NB4 (cell line): Measurements from ENCODE around the gene GNG5.

Experiments
- MYC ChIP-seq: IDR thresholded peaks from 2 replicates; pipeline ENCODE4 v1.6.1; 2011; ENCODE audit warnings: low read depth, low read length
- POLR2A ChIP-seq: IDR thresholded peaks from 2 replicates; pipeline ENCODE4 v1.6.1; 2011; ENCODE audit warnings: mild to moderate bottlenecking; ENCODE audit not compliant: insufficient read length; ENCODE audit errors: extremely low read depth
- TF ChIP-seq, protein P1 (sequence below): IDR thresholded peaks from one replicate; pipeline ENCODE4 v1.5.1; 2012; ENCODE audit warnings: low read depth, low read length

DNA sequence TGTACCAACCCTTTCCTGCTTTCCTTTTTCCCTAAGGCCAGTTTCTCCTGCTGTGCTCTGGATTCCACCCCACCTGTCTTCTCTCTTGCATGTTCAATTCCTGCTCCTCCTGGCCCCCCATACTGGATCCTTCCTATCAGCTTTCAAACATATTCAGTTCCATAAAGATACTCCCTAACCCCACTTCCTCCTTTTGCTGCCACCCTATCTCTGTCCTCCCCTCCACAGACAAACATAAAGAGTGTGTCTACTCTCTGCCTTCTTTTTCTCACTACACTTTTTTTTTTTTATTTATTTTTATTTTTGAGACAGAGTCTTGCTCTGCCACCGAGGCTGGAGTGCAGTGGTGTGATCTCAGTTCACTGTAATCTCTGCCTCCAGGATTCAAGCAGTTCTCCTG, 44.3 kb downstream of the GNG5 start:
- TF ChIP-seq, protein P1, sequence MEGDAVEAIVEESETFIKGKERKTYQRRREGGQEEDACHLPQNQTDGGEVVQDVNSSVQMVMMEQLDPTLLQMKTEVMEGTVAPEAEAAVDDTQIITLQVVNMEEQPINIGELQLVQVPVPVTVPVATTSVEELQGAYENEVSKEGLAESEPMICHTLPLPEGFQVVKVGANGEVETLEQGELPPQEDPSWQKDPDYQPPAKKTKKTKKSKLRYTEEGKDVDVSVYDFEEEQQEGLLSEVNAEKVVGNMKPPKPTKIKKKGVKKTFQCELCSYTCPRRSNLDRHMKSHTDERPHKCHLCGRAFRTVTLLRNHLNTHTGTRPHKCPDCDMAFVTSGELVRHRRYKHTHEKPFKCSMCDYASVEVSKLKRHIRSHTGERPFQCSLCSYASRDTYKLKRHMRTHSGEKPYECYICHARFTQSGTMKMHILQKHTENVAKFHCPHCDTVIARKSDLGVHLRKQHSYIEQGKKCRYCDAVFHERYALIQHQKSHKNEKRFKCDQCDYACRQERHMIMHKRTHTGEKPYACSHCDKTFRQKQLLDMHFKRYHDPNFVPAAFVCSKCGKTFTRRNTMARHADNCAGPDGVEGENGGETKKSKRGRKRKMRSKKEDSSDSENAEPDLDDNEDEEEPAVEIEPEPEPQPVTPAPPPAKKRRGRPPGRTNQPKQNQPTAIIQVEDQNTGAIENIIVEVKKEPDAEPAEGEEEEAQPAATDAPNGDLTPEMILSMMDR = no peak
- TF ChIP-seq POLR2A (no peak), MYC (no peak)
